GM12878 (cell line): ENCODE data around the gene CSTA. TPM values are rescaled to one million over a fixed set of nuclear protein-coding genes. Genes with fewer than 3 reads are reported as not detected.

ENCODE experiments used
- ATAC-seq: fragments of 200-7000 bp; cut with Tn5 transposase; 3 replicates; pipeline ENCODE4 v1.9.1; 2020; ENCODE audit warnings: mild to moderate bottlenecking, moderate library complexity
- BruUV-seq: library from RNA; stranded (reverse); fragments of 400-500 nt; replicated peaks from 2 replicates; lab custom pipeline; 2021; lab: Mats Ljungman, UMichigan
- CTCF ChIA-PET: fragments of 300-600 bp; sonication (Branson Sonifier 250); formaldehyde crosslinking; extraction: SDS; loops from one replicate; lab custom pipeline; 2021; ENCODE audit warnings: inconsistent platforms; lab: Yijun Ruan, JAX
- POLR2A ChIA-PET: fragments of 350-600 bp; formaldehyde crosslinking; extraction: SDS; loops from one replicate; lab custom pipeline; 2021; ENCODE audit warnings: inconsistent platforms; lab: Charles Lee
- RAD21 ChIA-PET: fragments of 300-600 bp; sonication (Branson Sonifier 250); formaldehyde crosslinking; loops from one replicate; lab custom pipeline; 2023; ENCODE audit warnings: antibody characterized with exemption; ENCODE audit not compliant: unreplicated experiment; lab: Charles Lee
- SMC1A ChIA-PET: fragments of 300-600 bp; sonication (Branson Sonifier 250); formaldehyde crosslinking; loops from one replicate; lab custom pipeline; 2023; ENCODE audit not compliant: unreplicated experiment, uncharacterized antibody; lab: Charles Lee
- DNase-seq: peaks from one replicate; pipeline ENCODE4 v3.0.0-alpha.2; 2011; ENCODE audit warnings: low read depth, low spot score
- FAIRE-seq: peaks from 3 replicates; lab custom pipeline; 2011; peaks lifted over from hg19 to GRCh38; lab: Jason Lieb, UNC
- H2AFZ ChIP-seq: 2 replicates; pipeline ENCODE4 v1.6.0; 2011; ENCODE audit warnings: low read depth, low read length, control low read depth; ENCODE audit not compliant: control insufficient read depth
- H3K27ac ChIP-seq: 2 replicates; pipeline ENCODE4 v1.5.1; 2011; ENCODE audit warnings: control low read depth; ENCODE audit not compliant: control insufficient read depth, insufficient read depth
- H3K27me3 ChIP-seq, 2 experiments: replicated peaks in 1 of 2; 2 replicates each; pipeline versions ENCODE4 v1.6.0 to v1.6.1; 2011; ENCODE audit warnings: low read length in 1 of 2; ENCODE audit not compliant: control insufficient read depth in 2 of 2, insufficient read depth in 2 of 2
- H3K36me3 ChIP-seq, 2 experiments: 2 replicates each; pipeline ENCODE4 v1.5.1; 2011; ENCODE audit warnings: low read length in 1 of 2; ENCODE audit not compliant: control insufficient read depth in 2 of 2, insufficient read depth in 2 of 2
- H3K4me1 ChIP-seq: 2 replicates; pipeline ENCODE4 v1.6.1; 2011; ENCODE audit warnings: mild to moderate bottlenecking, low read length, moderate library complexity, mixed read lengths; ENCODE audit not compliant: control insufficient read depth, insufficient read depth
- H3K4me2 ChIP-seq: 2 replicates; pipeline ENCODE4 v1.6.0; 2011; ENCODE audit warnings: control low read depth; ENCODE audit not compliant: control insufficient read depth, insufficient read depth
- H3K4me3 ChIP-seq: fragments of 200-600 bp; sonication (generic); 2 replicates; pipeline ENCODE4 v1.5.1; 2016
- H3K79me2 ChIP-seq: 2 replicates; pipeline ENCODE4 v1.6.0; 2011; ENCODE audit warnings: low read length; ENCODE audit not compliant: control insufficient read depth, insufficient read depth
- H3K9ac ChIP-seq: 2 replicates; pipeline ENCODE4 v1.8.0; 2011; ENCODE audit warnings: low read length, control low read depth, mixed read lengths; ENCODE audit not compliant: control insufficient read depth, insufficient read depth
- H3K9me3 ChIP-seq: replicated peaks from 3 replicates; pipeline ENCODE4 v1.5.1; 2011; ENCODE audit warnings: mild to moderate bottlenecking, low read length; ENCODE audit not compliant: control insufficient read depth, insufficient read depth
- H4K20me1 ChIP-seq: 2 replicates; pipeline ENCODE4 v1.6.0; 2011; ENCODE audit not compliant: control insufficient read depth, insufficient read depth
- ATF2 ChIP-seq: IDR thresholded peaks from 2 replicates; pipeline ENCODE4 v1.6.1; 2012; ENCODE audit warnings: low read length, inconsistent platforms
- ATF7 ChIP-seq: fragments of 450-650 bp; IDR thresholded peaks from 2 replicates; pipeline ENCODE4 v1.6.1; 2016; ENCODE audit warnings: low read depth, mild to moderate bottlenecking
- CBFB ChIP-seq: IDR thresholded peaks from 2 replicates; pipeline ENCODE4 v1.6.1; 2016; ENCODE audit warnings: antibody characterized with exemption, low read depth
- ESRRA ChIP-seq: IDR thresholded peaks from 2 replicates; pipeline ENCODE4 v1.6.1; 2012; ENCODE audit warnings: mild to moderate bottlenecking, low read length, improper control_type of control experiment
- ETV6 ChIP-seq, 2 experiments: fragments of 450-650 bp in 1 of 2; IDR thresholded peaks in 1 of 2; conservative IDR thresholded peaks in 1 of 2; 2 replicates each; pipeline ENCODE4 v1.6.1; 2014; ENCODE audit warnings: antibody characterized with exemption in 1 of 2, borderline replicate concordance in 1 of 2, low read depth in 1 of 2, mild to moderate bottlenecking in 1 of 2, moderate library complexity in 1 of 2
- FOXK2 ChIP-seq: fragments of 450-650 bp; IDR thresholded peaks from 2 replicates; pipeline ENCODE4 v1.6.1; 2017; ENCODE audit warnings: mild to moderate bottlenecking, moderate library complexity
- FOXM1 ChIP-seq: IDR thresholded peaks from 2 replicates; pipeline ENCODE4 v1.6.1; 2012; ENCODE audit warnings: low read depth, mild to moderate bottlenecking, inconsistent platforms, low read length, moderate library complexity
- IRF5 ChIP-seq: fragments of 450-650 bp; IDR thresholded peaks from 2 replicates; pipeline ENCODE4 v1.6.1; 2017; ENCODE audit warnings: borderline replicate concordance
- MTA2 ChIP-seq: fragments of 450-650 bp; IDR thresholded peaks from 2 replicates; pipeline ENCODE4 v1.6.1; 2016; ENCODE audit warnings: low read depth, mild to moderate bottlenecking, moderate library complexity
- NFIC ChIP-seq: IDR thresholded peaks from 2 replicates; pipeline ENCODE4 v1.6.1; 2012; ENCODE audit warnings: low read depth, mild to moderate bottlenecking, inconsistent platforms, low read length, moderate library complexity
- NFYB ChIP-seq: IDR thresholded peaks from 2 replicates; pipeline ENCODE4 v1.6.1; 2011; ENCODE audit warnings: low read depth, mild to moderate bottlenecking, low read length, improper control_type of control experiment, moderate library complexity; ENCODE audit not compliant: insufficient read depth
- NR2F1 ChIP-seq: fragments of 450-650 bp; conservative IDR thresholded peaks from 2 replicates; pipeline ENCODE4 v1.6.1; 2017; ENCODE audit warnings: mild to moderate bottlenecking
- POLR2AphosphoS5 ChIP-seq: IDR thresholded peaks from 2 replicates; pipeline ENCODE4 v1.6.1; 2011; ENCODE audit warnings: mild to moderate bottlenecking, low read length, inconsistent platforms
- RB1 ChIP-seq: fragments of 450-650 bp; formaldehyde crosslinking; IDR thresholded peaks from 2 replicates; pipeline ENCODE4 v1.6.1; 2017; ENCODE audit warnings: mild to moderate bottlenecking, borderline replicate concordance
- SIX5 ChIP-seq: IDR thresholded peaks from 2 replicates; pipeline ENCODE4 v1.6.1; 2011; ENCODE audit warnings: mild to moderate bottlenecking, low read depth, low read length, moderate library complexity; ENCODE audit not compliant: severe bottlenecking
- SREBF2 ChIP-seq: IDR thresholded peaks from 2 replicates; pipeline ENCODE4 v1.6.1; 2012; ENCODE audit warnings: mild to moderate bottlenecking, low read length
- STAT1 ChIP-seq: fragments of 450-650 bp; conservative IDR thresholded peaks from 2 replicates; pipeline ENCODE4 v1.6.1; 2014; ENCODE audit warnings: antibody characterized with exemption, mild to moderate bottlenecking
- YBX1 ChIP-seq: fragments of 450-650 bp; IDR thresholded peaks from 2 replicates; pipeline ENCODE4 v1.6.1; 2016; ENCODE audit warnings: antibody characterized with exemption
- WGBS: methylation state at CpG from one replicate; pipeline ENCODE4 v1.1.6; 2016; ENCODE audit warnings: low lambda C conversion rate; ENCODE audit not compliant: insufficient replicate concordance, insufficient coverage; ENCODE audit errors: missing lambda C conversion rate; 5-methylcytosine and 5-hydroxymethylcytosine counted together
- in situ Hi-C: fragments of 300-500 bp; cut with MboI; formaldehyde crosslinking; loops from 9 replicates; pipeline ENCODE4 v1.14.3; 2018; ENCODE audit warnings: mixed read lengths
- intact Hi-C: fragments of 100-400 bp; cut with micrococcal nuclease; formaldehyde crosslinking; loops from one replicate; pipeline ENCODE4 v1.14.2; 2022; ENCODE audit not compliant: unreplicated experiment
- polyA plus RNA-seq, 11 experiments: library from polyadenylated mRNA; depleted of rRNA in 4 of 11; unstranded in 6 of 11; stranded (reverse) in 5 of 11; fragments of >200 nt; fragmentation: Nextera tagmentation in 4 of 11; fragmentation: Illumina TruSeq in 1 of 11; extraction: Ambion mirVana in 4 of 11; extraction: Trizol in 1 of 11; gene quantifications; 1 replicate in 1 of 11; 2 replicates in 10 of 11; pipeline versions ENCODE4 v1.2.1 to v1.2.3, GENCODE V29; 2011 to 2016; ENCODE audit warnings: inconsistent platforms in 2 of 11, missing spikeins in 2 of 11, low read depth in 1 of 11
- total RNA-seq, 4 experiments: library from RNA; depleted of rRNA in 3 of 4; stranded (reverse); fragments of >200 nt in 3 of 4; fragmentation: Illumina TruSeq in 1 of 4; extraction: Trizol in 1 of 4; gene quantifications; 2 replicates each; pipeline versions ENCODE4 v1.2.1 to v1.2.3, GENCODE V29; 2013 to 2021
- TF ChIP-seq, protein P1 (sequence below): fragments of 450-650 bp; IDR thresholded peaks from 2 replicates; pipeline ENCODE4 v1.6.1; 2016; ENCODE audit warnings: mild to moderate bottlenecking

The CSTA gene
- total and polyA plus RNA-seq, 10 of the 15 experiments (the other 5 are each of a cell fraction or from before 2014, with no cell fraction given), result 1.8 to 6.7 (median 3.4) TPM

- in situ Hi-C loops (no loop called here), intact Hi-C loops (loop anchor here (5.0 to 10.0 kb wide), 3 partner anchors 77 to 839 kb away; partner anchors contain the start of gene POLQ)
- Histone ChIP-seq H3K9me3 (no peaks in the 10 kb centered on the region), H3K4me2 (peak within 1 kb of the TSS; percentile 98), H2AFZ (peak within 1 kb of the TSS; percentile 89), H4K20me1 (no peaks in the 10 kb centered on the region), H3K36me3 (peaks cover 0 to 5% of the 10 kb centered on the region in 2 experiments; a peak in 2 of 4 replicates), H3K27me3 (no peaks in the 10 kb centered on the region), H3K79me2 (peaks cover 81% of the 10 kb centered on the region), H3K4me3 (peak within 1 kb of the TSS; percentile 76), H3K27ac (peak within 1 kb of the TSS; percentile 82), H3K4me1 (peaks cover 16% of the 10 kb centered on the region), H3K9ac (peak within 1 kb of the TSS; percentile 91)
- POLR2A ChIA-PET, result interaction anchor here (0.5 to 4.4 kb wide), 25 partner anchors 10 to 818 kb away, joined by 3 to 29 read pairs (median 4); partner anchors contain the start of genes CSTA, SEC22A and WDR5B
- DNase-seq (peak; percentile 83), ATAC-seq (peak; percentile 95), FAIRE-seq (peak; percentile 78)
- SMC1A ChIA-PET, result interaction anchor here (0.7 to 5.3 kb wide), 23 partner anchors 9 to 837 kb away, joined by 3 to 59 read pairs (median 5); partner anchors contain the start of genes CSTA and WDR5B
- CTCF ChIA-PET, result interaction anchor here (0.7 to 4.3 kb wide), 34 partner anchors 9 to 390 kb away, joined by 3 to 78 read pairs (median 4); partner anchors contain the start of genes PARP14 and WDR5B
- RAD21 ChIA-PET, result interaction anchor here (0.6 to 4.8 kb wide), 31 partner anchors 9 to 838 kb away, joined by 3 to 56 read pairs (median 4); partner anchors contain the start of genes POLQ and WDR5B
- no TSS peak for BruUV-seq
- 1% methylated on average over 47 of the region's 52 CpGs for WGBS
- TF ChIP-seq ATF7 (peak; percentile 62; the same call in 1 of the 2 replicates), RB1 (0 out of 2 replicates have a peak, but pooled peaks have one; percentile 42), SIX5 (no peak), MTA2 (peak; percentile 45), FOXK2 (no peak), STAT1 (peak; percentile 81; the same call in 1 of the 2 replicates), CBFB (0 out of 2 replicates have a peak, but pooled peaks have one; percentile 29), FOXM1 (no peak), NFIC (no peak), YBX1 (no peak), IRF5 (no peak), ETV6 (conservative IDR thresholded peaks at IDR 0.05 in 1 of 2, IDR thresholded peaks at IDR 0.05 in 1 of 2; ENCODE audit: borderline replicate concordance in 1 of 2, low read depth in 1 of 2) (no peak), SREBF2 (no peak), POLR2AphosphoS5 (peak; percentile 95), NFYB (no peak), NR2F1 (peak; percentile 63), ESRRA (peak; percentile 65; the same call in 1 of the 2 replicates), ATF2 (no peak)
- TF ChIP-seq, protein P1, sequence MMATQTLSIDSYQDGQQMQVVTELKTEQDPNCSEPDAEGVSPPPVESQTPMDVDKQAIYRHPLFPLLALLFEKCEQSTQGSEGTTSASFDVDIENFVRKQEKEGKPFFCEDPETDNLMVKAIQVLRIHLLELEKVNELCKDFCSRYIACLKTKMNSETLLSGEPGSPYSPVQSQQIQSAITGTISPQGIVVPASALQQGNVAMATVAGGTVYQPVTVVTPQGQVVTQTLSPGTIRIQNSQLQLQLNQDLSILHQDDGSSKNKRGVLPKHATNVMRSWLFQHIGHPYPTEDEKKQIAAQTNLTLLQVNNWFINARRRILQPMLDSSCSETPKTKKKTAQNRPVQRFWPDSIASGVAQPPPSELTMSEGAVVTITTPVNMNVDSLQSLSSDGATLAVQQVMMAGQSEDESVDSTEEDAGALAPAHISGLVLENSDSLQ, result peak; percentile 80
Measured at GRCh38 chr3:122383771-122384697, 59.0 kb downstream of the CSTA start, which contains the start of gene FAM162A. TSS of gene FAM162A (plus strand) at chr3:122384182. CDS start at chr3:122384266, 84 bp downstream.
